NCI-H187 treated with DMSO at 0.1 percent for 48 hours (cell line): ENCODE measurements around the gene LDHAL6B.

ENCODE experiments used
- DNase-seq: peaks from one replicate; lab custom pipeline; 2025; lab: John Stamatoyannopoulos, UW

LDHAL6B gene

DNA sequence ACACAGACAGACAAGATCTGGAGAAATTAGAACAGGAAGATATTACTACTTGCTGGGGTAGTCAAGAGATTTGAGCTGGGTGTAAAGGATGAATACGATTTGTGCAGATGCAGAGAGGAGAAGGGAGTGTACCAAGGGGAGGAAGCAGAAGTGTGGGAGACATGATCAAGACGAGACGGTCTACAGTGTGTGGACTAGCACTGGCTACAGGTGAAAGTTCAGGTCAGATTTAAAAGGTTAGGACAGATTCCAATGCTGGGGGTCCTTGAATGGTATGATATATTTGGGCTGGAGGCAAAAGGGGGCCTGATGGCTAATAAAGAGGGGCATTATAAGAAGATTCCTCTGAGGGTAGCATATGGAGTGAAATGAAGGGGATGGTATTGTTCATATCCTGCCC, 12.1 kb downstream of the LDHAL6B start:
- no peak for DNase-seq

DNA sequence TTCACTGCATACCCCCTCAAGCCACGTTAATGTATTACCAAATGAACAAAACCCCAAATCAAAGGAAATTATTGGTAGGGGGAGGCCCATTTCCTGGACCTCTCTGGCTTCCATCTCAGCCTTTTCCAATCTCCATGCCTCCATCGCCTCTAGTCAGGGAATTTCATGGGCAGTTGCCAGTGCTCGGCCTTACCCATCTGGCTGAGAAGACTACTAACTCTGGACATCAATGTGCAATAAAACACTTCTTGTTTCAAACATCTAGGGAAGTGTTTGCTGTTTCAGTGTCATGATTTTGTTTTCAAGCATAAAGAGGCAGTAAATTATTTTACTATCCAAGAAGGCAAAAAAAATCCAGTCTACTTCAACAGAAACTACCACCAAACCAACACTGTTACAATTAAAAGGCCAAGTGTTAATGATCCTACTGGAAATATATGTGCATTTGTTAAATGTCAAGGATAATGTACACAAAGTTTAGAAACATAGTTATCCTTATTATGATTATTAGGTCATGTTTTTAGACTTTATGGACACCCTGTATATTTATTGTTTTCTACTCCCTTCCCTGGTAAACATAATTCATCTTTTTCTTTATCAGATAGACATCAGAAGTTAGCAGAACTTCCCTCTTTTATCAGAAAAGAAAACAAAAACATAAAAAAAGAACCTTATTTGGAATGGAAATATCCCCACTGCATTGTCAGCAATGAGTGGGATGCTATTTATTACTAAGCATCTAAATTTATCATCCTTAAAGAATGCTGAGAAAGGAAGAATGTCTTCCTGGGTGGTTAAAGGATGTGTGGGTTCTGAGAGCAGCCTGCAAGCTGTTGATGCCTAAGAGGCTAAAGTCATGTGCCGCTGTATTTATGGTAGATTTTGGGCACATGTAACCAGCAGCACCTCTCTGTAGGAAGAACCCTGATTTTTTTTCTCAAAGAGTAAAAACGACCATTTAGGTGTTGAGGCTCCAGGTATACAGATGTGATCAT, 15.2 kb downstream of the LDHAL6B start:
- DNase-seq = no peak

- no peak for DNase-seq
Observed at GRCh38 chr15:59222906-59223550, 16.4 kb downstream of the LDHAL6B start.

DNA sequence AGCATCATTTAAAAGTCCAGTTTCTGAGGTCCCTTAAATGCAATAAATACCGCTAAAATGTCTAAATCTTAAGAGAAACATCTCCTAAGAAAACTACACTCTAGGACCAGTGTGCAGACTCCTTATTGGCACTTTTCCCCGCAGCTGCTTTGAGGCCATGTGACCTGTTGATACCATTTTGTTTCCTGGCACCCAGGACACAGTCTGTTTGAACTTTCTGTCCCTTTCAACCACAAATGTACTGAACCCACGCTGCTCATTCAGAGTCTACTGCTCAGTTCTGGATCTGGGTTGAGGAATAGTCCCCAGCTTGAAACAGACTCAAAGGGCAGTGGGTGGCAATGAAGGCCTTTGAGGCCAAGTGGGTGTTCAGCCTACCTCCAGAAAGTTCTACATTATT, 17.1 kb downstream of the LDHAL6B start:
- DNase-seq = no peak

DNA sequence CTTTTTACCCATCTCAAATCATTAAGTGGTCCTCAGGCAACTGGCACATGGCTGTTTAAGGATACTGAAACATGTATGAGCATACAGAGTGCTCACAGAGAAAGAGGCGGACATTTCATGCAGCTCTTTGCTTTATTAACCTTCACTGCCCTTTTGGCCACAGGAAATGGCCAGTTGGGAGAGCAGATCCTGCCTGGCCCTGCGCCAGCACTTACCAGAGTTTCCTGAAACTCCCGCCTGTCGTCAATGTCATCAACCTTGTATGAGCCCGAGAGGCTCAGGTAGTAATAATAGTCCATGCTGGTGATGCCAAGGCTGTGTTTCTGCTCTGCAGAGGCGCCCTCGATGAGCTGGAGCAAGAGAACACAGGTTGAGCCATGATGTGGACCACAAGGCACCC, 17.8 kb downstream of the LDHAL6B start:
- DNase-seq = no peak

- no peak for DNase-seq
Observed at GRCh38 chr15:59227021-59227420, 20.4 kb downstream of the LDHAL6B start.

DNA sequence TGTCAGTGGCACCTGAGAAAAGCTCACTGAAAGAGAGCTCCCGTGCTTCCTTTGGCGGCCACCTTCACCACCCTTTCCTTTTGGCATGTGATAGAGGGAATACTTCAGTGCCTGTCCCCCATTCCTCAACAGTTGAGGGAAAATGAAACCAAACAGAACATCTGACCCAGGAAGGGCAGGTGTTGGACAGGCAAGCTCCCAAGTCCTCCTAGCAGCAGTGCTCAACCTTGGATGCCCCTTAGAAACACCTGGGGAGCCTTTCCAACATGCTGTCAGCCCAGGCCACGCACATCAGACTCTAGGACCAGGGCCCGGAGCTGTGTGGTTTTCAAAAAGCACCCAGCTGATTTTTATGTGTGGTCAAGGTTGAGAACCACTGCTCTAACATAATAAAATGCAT, 22.4 kb downstream of the LDHAL6B start:
- no peak for DNase-seq

DNA sequence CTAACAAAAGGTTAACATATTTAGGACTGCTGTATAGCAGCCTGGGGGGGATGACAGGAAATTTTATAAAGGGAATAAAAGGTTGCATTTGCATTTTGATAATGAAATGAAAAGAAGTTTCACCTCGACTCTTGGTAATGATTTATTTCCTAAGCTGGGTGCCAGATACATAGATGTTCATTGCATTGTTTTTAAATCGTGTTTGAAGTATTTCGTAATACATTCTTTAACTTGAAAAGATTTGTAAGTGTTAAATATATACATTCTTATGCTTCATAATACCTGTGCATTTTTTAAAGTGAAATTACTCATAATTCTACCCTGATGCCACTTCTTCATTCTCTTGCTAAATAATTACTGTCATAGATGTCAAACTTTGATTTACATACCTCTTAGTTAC, 22.8 kb downstream of the LDHAL6B start:
- no peak for DNase-seq

DNA sequence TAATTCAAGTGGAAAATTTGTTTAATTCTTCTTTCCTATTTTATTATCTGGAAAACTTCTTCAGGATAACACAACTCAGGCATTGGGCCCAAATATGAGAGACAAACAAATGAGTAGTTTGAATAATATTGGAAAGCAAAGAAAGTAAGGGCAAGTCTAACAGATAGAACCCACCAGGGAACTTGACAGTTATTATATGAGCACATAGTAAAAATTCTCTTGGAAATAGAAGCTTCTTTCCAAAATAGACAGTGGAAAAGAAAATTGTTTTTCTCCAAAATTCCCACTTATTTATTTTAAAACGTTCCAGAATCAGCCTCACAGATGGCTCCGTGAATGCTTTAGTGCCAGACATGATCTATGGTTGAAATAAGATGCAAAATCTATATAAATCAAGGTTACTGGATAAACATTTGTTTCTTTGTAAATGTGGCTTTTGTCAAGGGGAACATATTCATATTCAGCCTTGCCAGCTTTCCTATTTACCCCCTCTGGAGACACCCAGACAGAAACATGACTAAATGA, 23.9 kb downstream of the LDHAL6B start:
- no peak for DNase-seq

GRCh38 chr15:59232476-59232875, 25.8 kb downstream of the LDHAL6B start:
- DNase-seq = no peak

- DNase-seq = no peak
Observed at GRCh38 chr15:59236394-59236793, 29.8 kb downstream of the LDHAL6B start.

- DNase-seq = no peak
Observed at GRCh38 chr15:59237119-59237855, 30.6 kb downstream of the LDHAL6B start.

GRCh38 chr15:59237924-59238331, 31.3 kb downstream of the LDHAL6B start:
- no peak for DNase-seq

GRCh38 chr15:59240036-59240435, 33.4 kb downstream of the LDHAL6B start:
- no peak for DNase-seq

GRCh38 chr15:59242649-59243048, 36.0 kb downstream of the LDHAL6B start:
- no peak for DNase-seq

- DNase-seq = no peak
Observed at GRCh38 chr15:59243622-59244021, 37.0 kb downstream of the LDHAL6B start.

DNA sequence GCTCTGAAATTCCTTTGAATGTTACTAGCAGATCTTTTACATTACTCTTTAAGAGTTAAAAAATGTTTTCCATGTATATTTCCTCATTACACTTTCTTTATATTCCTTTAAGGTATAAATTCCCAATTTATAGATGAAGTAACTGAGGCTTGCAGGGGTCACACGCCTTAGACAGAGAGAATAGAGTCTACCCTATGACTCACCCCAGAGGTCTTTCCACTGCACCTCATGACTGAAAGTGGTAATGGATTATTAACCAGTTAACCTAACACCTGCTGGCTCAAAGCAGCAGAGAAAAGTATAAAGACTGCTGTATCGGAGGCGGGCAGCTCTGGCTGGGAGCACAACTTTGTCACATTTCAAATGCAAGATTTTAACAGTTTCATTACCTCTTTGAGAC, 37.7 kb downstream of the LDHAL6B start:
- no peak for DNase-seq

GRCh38 chr15:59245559-59245958, 38.9 kb downstream of the LDHAL6B start:
- DNase-seq = no peak

DNA sequence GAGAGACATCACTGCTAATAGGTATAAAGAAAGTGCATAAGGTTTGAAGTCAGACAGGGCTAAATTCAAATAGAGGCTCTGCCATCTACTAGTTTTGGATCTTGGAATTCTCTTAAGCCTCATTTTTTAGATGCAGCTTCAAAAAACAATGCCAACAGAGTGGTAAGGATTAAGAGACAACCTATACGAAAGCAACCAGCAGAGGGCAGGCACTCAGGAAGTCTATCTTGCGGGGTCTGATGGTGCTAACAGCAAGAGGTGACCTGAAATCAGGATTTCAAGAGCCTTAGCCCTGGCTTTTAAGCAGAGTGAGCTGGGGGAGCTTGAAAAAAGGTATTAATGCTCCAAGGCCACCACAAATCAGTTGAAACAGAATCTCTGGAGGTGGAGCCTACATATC, 40.7 kb downstream of the LDHAL6B start:
- no peak for DNase-seq

DNA sequence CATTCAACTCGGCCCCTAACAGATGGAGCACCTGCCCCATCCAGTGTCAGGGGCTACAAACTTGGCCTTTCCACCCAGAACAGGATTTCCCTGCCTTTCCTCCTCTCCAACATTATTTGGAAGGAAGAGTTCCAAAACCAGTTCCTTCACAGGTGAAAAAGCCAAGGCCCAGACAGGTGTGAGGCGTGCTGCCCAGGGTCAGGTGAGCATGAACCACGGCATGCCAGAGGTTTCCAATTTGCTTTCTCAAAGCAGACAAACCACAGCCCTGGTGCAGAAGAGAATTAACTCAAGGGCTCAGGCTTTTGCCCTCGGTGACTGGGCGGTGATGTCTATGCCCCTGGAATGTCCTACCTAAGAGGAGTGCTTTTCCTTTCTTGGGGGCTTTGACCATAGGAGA, 43.2 kb downstream of the LDHAL6B start:
- no peak for DNase-seq

- no peak for DNase-seq
Observed at GRCh38 chr15:59250249-59250648, 43.6 kb downstream of the LDHAL6B start.
